ENCODE measurements around the gene MGAT3. TPM values are rescaled to one million over a fixed set of nuclear protein-coding genes. Genes with fewer than 3 reads are reported as not detected.
"Not testable (repeated sequence)": the region's sequence is repeated elsewhere in the genome, so short reads cannot be mapped to it uniquely, and the experiment has no call there.

Gene MGAT3
- total RNA-seq, result 43.6 to 45.3 TPM (median 45.0 TPM) in 3 replicates

DNA sequence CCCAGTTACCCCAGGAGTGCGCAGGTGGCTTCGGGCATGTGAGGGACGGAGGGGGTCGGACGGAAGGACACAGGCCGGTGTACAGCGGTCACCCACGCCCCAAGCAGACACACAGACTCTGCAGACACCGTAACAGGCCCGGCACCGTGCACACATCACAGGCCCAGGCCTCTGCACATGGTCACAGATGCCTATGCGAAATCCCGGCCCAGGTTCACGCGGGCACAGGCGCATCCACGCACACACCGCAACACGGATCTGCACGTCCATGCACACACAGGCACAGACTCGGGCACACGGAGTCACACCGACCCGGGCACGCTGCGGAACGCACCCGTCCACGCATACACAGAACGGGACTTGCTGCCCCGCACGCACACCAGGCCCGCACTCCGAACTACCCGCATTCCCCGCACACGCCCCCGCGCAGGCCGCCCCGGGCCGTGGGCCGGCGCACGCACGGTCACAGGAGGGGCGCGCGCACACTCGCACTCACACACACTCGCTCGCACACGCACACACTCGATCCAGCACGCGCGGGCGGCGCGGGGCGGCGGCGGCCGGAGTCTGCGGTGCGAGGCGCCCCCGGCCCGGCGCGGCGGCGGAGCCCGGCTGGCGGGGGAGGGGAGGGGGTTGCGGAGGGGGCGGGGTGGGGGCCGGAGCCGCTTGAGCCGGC is at the start of gene MGAT3:
MGAT3 (plus strand) TSS at position 491 of the 676 bp plus-strand sequence. CDS start 30,336 bp downstream, outside the sequence.
- DNase-seq (ENCODE audit: low spot score in 2 of 2, unreplicated experiment in 2 of 2), result no peak
- Mint-ChIP-seq H3K27me3 (ENCODE audit: low read depth) (no peaks in the 10 kb centered on the region), H3K36me3 (no peaks in the 10 kb centered on the region), H3K27ac (peak within 1 kb of the TSS; percentile 59), H3K9me3 (no peaks in the 10 kb centered on the region), H3K4me1 (peaks cover 42% of the 10 kb centered on the region), H3K4me3 (peak within 1 kb of the TSS; percentile 74)
- TF ChIP-seq, protein P1, sequence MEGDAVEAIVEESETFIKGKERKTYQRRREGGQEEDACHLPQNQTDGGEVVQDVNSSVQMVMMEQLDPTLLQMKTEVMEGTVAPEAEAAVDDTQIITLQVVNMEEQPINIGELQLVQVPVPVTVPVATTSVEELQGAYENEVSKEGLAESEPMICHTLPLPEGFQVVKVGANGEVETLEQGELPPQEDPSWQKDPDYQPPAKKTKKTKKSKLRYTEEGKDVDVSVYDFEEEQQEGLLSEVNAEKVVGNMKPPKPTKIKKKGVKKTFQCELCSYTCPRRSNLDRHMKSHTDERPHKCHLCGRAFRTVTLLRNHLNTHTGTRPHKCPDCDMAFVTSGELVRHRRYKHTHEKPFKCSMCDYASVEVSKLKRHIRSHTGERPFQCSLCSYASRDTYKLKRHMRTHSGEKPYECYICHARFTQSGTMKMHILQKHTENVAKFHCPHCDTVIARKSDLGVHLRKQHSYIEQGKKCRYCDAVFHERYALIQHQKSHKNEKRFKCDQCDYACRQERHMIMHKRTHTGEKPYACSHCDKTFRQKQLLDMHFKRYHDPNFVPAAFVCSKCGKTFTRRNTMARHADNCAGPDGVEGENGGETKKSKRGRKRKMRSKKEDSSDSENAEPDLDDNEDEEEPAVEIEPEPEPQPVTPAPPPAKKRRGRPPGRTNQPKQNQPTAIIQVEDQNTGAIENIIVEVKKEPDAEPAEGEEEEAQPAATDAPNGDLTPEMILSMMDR (IDR thresholded peaks at IDR 0.05; ENCODE audit: unreplicated experiment), result no peak

DNA sequence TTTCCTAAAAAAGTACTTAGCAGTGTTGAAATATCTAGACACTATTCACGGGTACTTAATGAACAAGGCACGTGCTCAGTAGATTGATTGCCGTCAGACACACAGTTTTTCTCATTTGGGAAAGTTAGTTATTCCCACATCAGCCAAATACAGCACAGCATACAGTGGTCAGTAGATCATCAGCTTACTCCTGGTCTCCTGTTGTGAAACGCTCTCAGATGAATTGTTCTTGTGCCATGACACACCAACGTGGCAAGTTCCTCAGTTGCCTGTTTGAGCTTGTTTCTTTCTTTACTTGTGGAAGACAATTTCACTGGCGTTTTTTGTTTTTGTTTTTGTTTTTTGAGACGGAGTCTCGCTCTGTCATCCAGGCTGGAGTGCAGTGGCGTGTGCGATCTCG is 48.6 kb upstream of the MGAT3 start:
- TF ChIP-seq, protein P1 (IDR thresholded peaks at IDR 0.05; ENCODE audit: unreplicated experiment), result no peak
- no peak for DNase-seq (ENCODE audit: low spot score in 2 of 2, unreplicated experiment in 2 of 2)
- H3K9me3 Mint-ChIP-seq, result no peaks in the 10 kb centered on the region
- H3K27me3 Mint-ChIP-seq (ENCODE audit: low read depth), result no peaks in the 10 kb centered on the region
- peaks cover 8% of the 10 kb centered on the region for H3K4me1 Mint-ChIP-seq
- peaks cover 8% of the 10 kb centered on the region for H3K36me3 Mint-ChIP-seq
- H3K4me3 Mint-ChIP-seq, result no peak overlapping the region
- no peak overlapping the region for H3K27ac Mint-ChIP-seq

DNA sequence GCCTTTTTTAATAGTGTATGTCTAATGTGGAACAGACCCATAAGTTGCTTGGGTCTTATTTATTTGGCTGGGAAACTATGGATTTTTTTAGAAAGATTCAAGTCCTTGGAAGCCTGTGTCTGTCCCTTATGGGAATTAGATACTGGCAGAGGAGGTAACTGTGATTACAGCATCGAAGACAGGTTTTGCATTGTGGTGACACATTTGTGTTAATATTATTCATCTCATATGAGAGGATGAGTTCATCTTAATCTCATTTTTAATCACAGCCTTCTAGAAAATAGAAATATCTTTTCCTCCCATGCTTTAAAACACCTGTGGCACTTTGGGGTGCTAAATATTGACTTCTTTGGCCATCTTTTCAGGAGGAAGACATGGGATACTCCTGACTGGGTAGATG is 48.0 kb upstream of the MGAT3 start:
- no peak for DNase-seq (ENCODE audit: low spot score in 2 of 2, unreplicated experiment in 2 of 2)
- Mint-ChIP-seq H3K4me1 (peaks cover 8% of the 10 kb centered on the region), H3K36me3 (peaks cover 6% of the 10 kb centered on the region), H3K4me3 (no peak overlapping the region), H3K27ac (no peak overlapping the region), H3K27me3 (ENCODE audit: low read depth) (no peaks in the 10 kb centered on the region), H3K9me3 (no peaks in the 10 kb centered on the region)
- TF ChIP-seq, protein P1 (IDR thresholded peaks at IDR 0.05; ENCODE audit: unreplicated experiment), result no peak

DNA sequence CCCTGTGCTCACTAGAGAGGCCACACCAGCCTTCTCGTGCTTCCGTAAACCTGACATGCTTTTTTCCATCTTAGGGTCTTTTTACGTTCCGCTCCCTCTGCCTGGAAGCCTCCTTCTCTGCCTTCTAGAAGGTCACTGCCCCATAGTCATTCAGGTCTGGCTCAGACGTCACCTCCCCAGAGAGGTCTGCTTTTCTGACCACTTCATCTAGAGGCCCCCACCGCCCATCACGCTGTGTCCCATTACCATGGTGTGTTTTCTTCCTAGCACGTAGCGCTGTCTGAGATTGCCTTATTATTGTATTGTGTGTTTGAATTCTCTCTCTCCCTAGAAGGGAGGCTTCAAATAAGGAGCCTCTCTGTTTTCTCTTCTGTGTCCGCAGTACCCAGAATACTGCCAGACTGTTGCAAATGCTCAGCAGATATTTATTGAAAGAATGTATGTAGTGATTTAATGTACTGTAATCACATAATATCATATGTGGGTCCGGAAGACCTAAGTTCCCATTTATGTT is 47.2 kb upstream of the MGAT3 start:
- Mint-ChIP-seq H3K27ac (no peak overlapping the region), H3K9me3 (no peaks in the 10 kb centered on the region), H3K27me3 (ENCODE audit: low read depth) (no peaks in the 10 kb centered on the region), H3K4me1 (peaks cover 8% of the 10 kb centered on the region), H3K4me3 (no peak overlapping the region), H3K36me3 (peaks cover 3% of the 10 kb centered on the region)
- TF ChIP-seq, protein P1 (IDR thresholded peaks at IDR 0.05; ENCODE audit: unreplicated experiment), result no peak
- DNase-seq (ENCODE audit: low spot score in 2 of 2, unreplicated experiment in 2 of 2), result no peak

- TF ChIP-seq, protein P1 (IDR thresholded peaks at IDR 0.05; ENCODE audit: unreplicated experiment), result no peak
- Mint-ChIP-seq H3K4me1 (peaks cover 6% of the 10 kb centered on the region), H3K27ac (no peak overlapping the region)
These were observed 46.5 kb upstream of the MGAT3 start for GRCh38 chr22:39410264-39410663.

DNA sequence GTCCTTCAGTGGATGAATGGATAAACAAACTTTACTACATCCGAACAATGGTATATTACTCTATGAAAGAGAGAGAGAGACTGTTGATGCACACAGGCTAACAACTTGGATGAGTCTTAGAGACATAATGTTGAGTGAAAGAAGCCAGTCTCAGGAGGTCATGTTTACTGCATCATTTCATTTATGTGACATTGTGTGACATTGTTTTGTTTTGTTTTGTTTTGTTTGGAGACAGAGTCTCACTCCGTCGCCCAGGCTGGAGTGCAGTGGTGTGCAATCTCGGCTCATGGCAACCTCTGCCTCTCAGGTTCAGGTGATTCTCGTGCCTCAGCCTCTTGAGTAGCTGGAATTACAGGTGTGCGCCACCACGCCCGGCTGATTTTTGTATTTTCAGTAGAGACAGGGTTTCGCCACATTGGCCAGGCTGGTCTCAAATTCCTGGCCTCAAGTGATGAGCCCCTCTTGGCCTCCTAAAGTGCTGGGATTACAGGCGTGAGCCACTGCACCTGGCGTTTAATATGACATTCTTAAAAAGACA is 44.9 kb upstream of the MGAT3 start:
- H3K4me3 Mint-ChIP-seq; H3K4me1 Mint-ChIP-seq; H3K9me3 Mint-ChIP-seq; H3K36me3 Mint-ChIP-seq; H3K27ac Mint-ChIP-seq; H3K27me3 Mint-ChIP-seq (ENCODE audit: low read depth); DNase-seq (ENCODE audit: low spot score in 2 of 2, unreplicated experiment in 2 of 2): not testable (repeated sequence)

More at GRCh38 chr22:39410264-39410663, 46.5 kb upstream of the MGAT3 start:
- no peak for DNase-seq (ENCODE audit: low spot score in 2 of 2, unreplicated experiment in 2 of 2)
- Mint-ChIP-seq H3K9me3 (no peaks in the 10 kb centered on the region), H3K36me3 (peaks cover 3% of the 10 kb centered on the region), H3K4me3 (no peak overlapping the region), H3K27me3 (ENCODE audit: low read depth) (no peaks in the 10 kb centered on the region)

DNA sequence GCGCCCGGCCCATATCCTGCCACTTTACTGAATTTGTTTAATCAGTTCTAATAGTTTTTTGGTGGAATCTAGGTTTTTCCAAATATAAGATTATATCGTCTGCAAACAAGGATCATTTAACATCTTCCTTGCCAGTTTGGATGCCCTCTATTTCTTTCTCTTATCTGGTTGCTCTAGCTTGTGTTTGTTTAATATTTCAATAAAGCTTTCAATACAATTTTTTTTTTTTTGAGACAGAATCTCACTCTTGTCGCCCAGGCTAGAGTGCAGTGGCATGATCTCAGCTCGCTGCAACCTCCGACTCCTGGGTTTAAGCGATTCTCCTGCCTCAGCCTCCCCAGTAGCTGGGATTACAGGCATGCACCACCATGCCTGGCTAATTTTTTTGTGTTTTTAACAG is 43.6 kb upstream of the MGAT3 start:
- H3K27ac Mint-ChIP-seq; DNase-seq (ENCODE audit: low spot score in 2 of 2, unreplicated experiment in 2 of 2); H3K4me1 Mint-ChIP-seq; H3K9me3 Mint-ChIP-seq; H3K27me3 Mint-ChIP-seq (ENCODE audit: low read depth); H3K4me3 Mint-ChIP-seq; H3K36me3 Mint-ChIP-seq: not testable (repeated sequence)
